Cardiac muscle cell (in vitro differentiated cells and primary cell): ENCODE measurements around the gene CHST10. TPM values are rescaled to one million over a fixed set of nuclear protein-coding genes. Genes with fewer than 3 reads are reported as not detected.
A peak's percentile ranks its signal among the peaks of the same experiment; 100 is the strongest.

Experiments
- DNase-seq, 2 donors: peaks; one replicate each; pipeline versions ENCODE4 v3.0.0 to v3.0.0-alpha.2; 2010 to 2017; ENCODE audit warnings: low read depth in 1 of 2, low spot score in 1 of 2
- H3K27ac ChIP-seq: fragments of 200-600 bp; sonication (generic); 2 replicates; pipeline ENCODE4 v1.5.1; 2016
- H3K27me3 ChIP-seq: fragments of 200-600 bp; sonication (generic); 2 replicates; pipeline ENCODE4 v1.6.0; 2016; ENCODE audit warnings: control low read depth
- H3K36me3 ChIP-seq: fragments of 200-600 bp; sonication (generic); 2 replicates; pipeline ENCODE4 v1.5.1; 2016; ENCODE audit warnings: control low read depth
- H3K4me1 ChIP-seq: fragments of 200-600 bp; sonication (generic); 2 replicates; pipeline ENCODE4 v1.8.1; 2017; ENCODE audit warnings: low read depth, mild to moderate bottlenecking, mixed run types
- H3K4me3 ChIP-seq: fragments of 200-600 bp; sonication (generic); 2 replicates; pipeline ENCODE4 v1.5.1; 2016; ENCODE audit warnings: mild to moderate bottlenecking
- H3K9me3 ChIP-seq: fragments of 200-600 bp; sonication (generic); 2 replicates; pipeline ENCODE4 v1.5.1; 2017; ENCODE audit warnings: low read depth, mild to moderate bottlenecking, control low read depth
- CTCF ChIP-seq: IDR thresholded peaks from 2 replicates; pipeline ENCODE4 v1.5.1; 2012; ENCODE audit warnings: low read depth, mild to moderate bottlenecking, low read length
- polyA plus RNA-seq: library from polyadenylated mRNA; unstranded; fragments of >200 nt; fragmentation: Nextera tagmentation; extraction: Ambion mirVana; gene quantifications from 2 replicates; pipeline ENCODE4 v1.2.1, GENCODE V29; 2016
- total RNA-seq: library from RNA; depleted of rRNA; stranded (reverse); fragments of >200 nt; gene quantifications from 2 replicates; pipeline ENCODE4 v1.2.3, GENCODE V29; 2016

Gene CHST10
- total and polyA plus RNA-seq, 2 experiments from 2014 or later = 21.0 to 22.2 TPM

GRCh38 chr2:100409461-100409860, 8.0 kb downstream of the CHST10 start:
- Histone ChIP-seq H3K4me3 (no peak overlapping the region), H3K9me3 (no peaks in the 10 kb centered on the region), H3K4me1 (peaks cover 15% of the 10 kb centered on the region), H3K27me3 (no peaks in the 10 kb centered on the region), H3K27ac (peak overlapping the region; percentile 58), H3K36me3 (peaks cover 7% of the 10 kb centered on the region)
- no peak for TF ChIP-seq CTCF
- DNase-seq = no peak

- H3K4me3 ChIP-seq = no peak overlapping the region
- no peaks in the 10 kb centered on the region for H3K9me3 ChIP-seq
- no peak overlapping the region for H3K27ac ChIP-seq
- peaks cover 15% of the 10 kb centered on the region for H3K4me1 ChIP-seq
- no peak for DNase-seq
- no peak for TF ChIP-seq CTCF
- H3K36me3 ChIP-seq = peaks cover 8% of the 10 kb centered on the region
- H3K27me3 ChIP-seq = no peaks in the 10 kb centered on the region
These were observed 8.5 kb downstream of the CHST10 start for GRCh38 chr2:100408941-100409340.

- H3K4me1 ChIP-seq = peaks cover 15% of the 10 kb centered on the region
- peaks cover 11% of the 10 kb centered on the region for H3K36me3 ChIP-seq
- no peaks in the 10 kb centered on the region for H3K27me3 ChIP-seq
- no peaks in the 10 kb centered on the region for H3K9me3 ChIP-seq
- no peak for TF ChIP-seq CTCF
- no peak overlapping the region for H3K27ac ChIP-seq
- DNase-seq = peak; percentile 12 to 27
- no peak overlapping the region for H3K4me3 ChIP-seq
These were observed 9.4 kb downstream of the CHST10 start for GRCh38 chr2:100408104-100408503.

GRCh38 chr2:100407563-100407962, 9.9 kb downstream of the CHST10 start:
- Histone ChIP-seq H3K36me3 (peaks cover 11% of the 10 kb centered on the region), H3K27ac (no peak overlapping the region), H3K27me3 (no peaks in the 10 kb centered on the region), H3K4me1 (peaks cover 15% of the 10 kb centered on the region), H3K4me3 (no peak overlapping the region), H3K9me3 (no peaks in the 10 kb centered on the region)
- no peak for TF ChIP-seq CTCF
- no peak for DNase-seq

GRCh38 chr2:100407073-100407472, 10.4 kb downstream of the CHST10 start:
- H3K27ac ChIP-seq = no peak overlapping the region
- no peak for TF ChIP-seq CTCF
- peaks cover 11% of the 10 kb centered on the region for H3K36me3 ChIP-seq
- no peaks in the 10 kb centered on the region for H3K27me3 ChIP-seq
- no peaks in the 10 kb centered on the region for H3K9me3 ChIP-seq
- DNase-seq = no peak
- H3K4me1 ChIP-seq = peaks cover 15% of the 10 kb centered on the region
- H3K4me3 ChIP-seq = no peak overlapping the region

GRCh38 chr2:100406120-100406508, 11.4 kb downstream of the CHST10 start:
- H3K27me3 ChIP-seq = no peaks in the 10 kb centered on the region
- no peak for DNase-seq
- no peak overlapping the region for H3K27ac ChIP-seq
- H3K36me3 ChIP-seq = peaks cover 11% of the 10 kb centered on the region
- no peak for TF ChIP-seq CTCF
- H3K9me3 ChIP-seq = no peaks in the 10 kb centered on the region
- no peak overlapping the region for H3K4me3 ChIP-seq
- peaks cover 15% of the 10 kb centered on the region for H3K4me1 ChIP-seq
